Hepatocyte (in vitro differentiated cells): ENCODE data around the gene DNAJC24. TPM values are rescaled to one million over a fixed set of nuclear protein-coding genes. Genes with fewer than 3 reads are reported as not detected.

ENCODE experiments used
- DNase-seq: peaks from one replicate; pipeline ENCODE4 v3.0.0-alpha.2; 2016; ENCODE audit warnings: low spot score
- H2AFZ ChIP-seq: fragments of 200-600 bp; sonication (generic); 2 replicates; pipeline ENCODE4 v1.6.0; 2016; ENCODE audit warnings: antibody characterized with exemption, mild to moderate bottlenecking
- H3K27ac ChIP-seq: fragments of 200-600 bp; sonication (generic); 2 replicates; pipeline ENCODE4 v1.5.1; 2016; ENCODE audit warnings: mild to moderate bottlenecking
- H3K27me3 ChIP-seq: fragments of 200-600 bp; sonication (generic); 2 replicates; pipeline ENCODE4 v1.6.1; 2016
- H3K36me3 ChIP-seq: fragments of 200-600 bp; sonication (generic); replicated peaks from 2 replicates; pipeline ENCODE4 v1.5.1; 2016; ENCODE audit warnings: low read depth; ENCODE audit not compliant: insufficient read depth
- H3K4me1 ChIP-seq: fragments of 200-600 bp; sonication (generic); 2 replicates; pipeline ENCODE4 v1.5.1; 2016; ENCODE audit warnings: mild to moderate bottlenecking, moderate library complexity; ENCODE audit not compliant: insufficient read depth
- H3K4me2 ChIP-seq: fragments of 200-600 bp; sonication (generic); 2 replicates; pipeline ENCODE4 v1.6.0; 2016
- H3K4me3 ChIP-seq: fragments of 200-600 bp; sonication (generic); 2 replicates; pipeline ENCODE4 v1.5.1; 2016; ENCODE audit warnings: mild to moderate bottlenecking
- H3K79me2 ChIP-seq: fragments of 200-600 bp; sonication (generic); 2 replicates; pipeline ENCODE4 v1.6.0; 2017; ENCODE audit warnings: mild to moderate bottlenecking
- H3K9me2 ChIP-seq: fragments of 200-600 bp; sonication (generic); replicated peaks from 2 replicates; pipeline ENCODE4 v1.6.0; 2017; ENCODE audit warnings: mild to moderate bottlenecking; ENCODE audit not compliant: insufficient read depth
- H3K9me3 ChIP-seq: fragments of 200-600 bp; sonication (generic); 2 replicates; pipeline ENCODE4 v1.5.1; 2016; ENCODE audit warnings: low read depth, mild to moderate bottlenecking
- H4K20me1 ChIP-seq: fragments of 200-600 bp; sonication (generic); 2 replicates; pipeline ENCODE4 v1.6.0; 2016; ENCODE audit warnings: mild to moderate bottlenecking; ENCODE audit not compliant: insufficient read depth, poor library complexity, severe bottlenecking
- CTCF ChIP-seq: fragments of 200-600 bp; sonication (generic); IDR thresholded peaks from 2 replicates; pipeline ENCODE4 v1.5.1; 2016; ENCODE audit warnings: antibody characterized with exemption, mild to moderate bottlenecking; ENCODE audit not compliant: poor library complexity
- EZH2 ChIP-seq: fragments of 200-600 bp; sonication (generic); IDR thresholded peaks from 2 replicates; pipeline ENCODE4 v1.6.1; 2016; ENCODE audit warnings: antibody characterized with exemption, mild to moderate bottlenecking, borderline replicate concordance
- EZH2phosphoT487 ChIP-seq: fragments of 200-600 bp; sonication (generic); IDR thresholded peaks from one replicate; pipeline ENCODE4 v1.6.1; 2018; ENCODE audit warnings: antibody characterized with exemption, mild to moderate bottlenecking, low read depth, moderate library complexity; ENCODE audit not compliant: unreplicated experiment, severe bottlenecking
- WGBS: methylation state at CpG from one replicate; pipeline ENCODE4 v1.1.6; 2016; ENCODE audit warnings: low lambda C conversion rate; ENCODE audit errors: missing lambda C conversion rate; 5-methylcytosine and 5-hydroxymethylcytosine counted together
- polyA plus RNA-seq: library from polyadenylated mRNA; unstranded; fragments of >200 nt; fragmentation: Nextera tagmentation; extraction: Ambion mirVana; gene quantifications from 2 replicates; pipeline ENCODE4 v1.2.1, GENCODE V29; 2016
- total RNA-seq: library from RNA; depleted of rRNA; stranded (reverse); fragments of >200 nt; gene quantifications from 2 replicates; pipeline ENCODE4 v1.2.3, GENCODE V29; 2014

DNAJC24 gene
- total and polyA plus RNA-seq, 2 experiments from 2014 or later = 6.7 to 19.1 TPM

- H3K27ac ChIP-seq = no peak overlapping the region
- H3K27me3 ChIP-seq = no peaks in the 10 kb centered on the region
- 83% methylated on average over 5 of the region's 5 CpGs for WGBS
- H3K9me3 ChIP-seq = no peaks in the 10 kb centered on the region
- TF ChIP-seq EZH2 (no peak), EZH2phosphoT487 (no peak), CTCF (no peak)
- no peak overlapping the region for H3K4me2 ChIP-seq
- DNase-seq = no peak
- H3K4me1 ChIP-seq = no peaks in the 10 kb centered on the region
- H3K36me3 ChIP-seq = no peaks in the 10 kb centered on the region
- H3K79me2 ChIP-seq = no peaks in the 10 kb centered on the region
- H4K20me1 ChIP-seq = no peaks in the 10 kb centered on the region
- no peak overlapping the region for H2AFZ ChIP-seq
- no peak overlapping the region for H3K4me3 ChIP-seq
- H3K9me2 ChIP-seq = no peaks in the 10 kb centered on the region
Measured at GRCh38 chr11:31355817-31356216, 13.8 kb upstream of the DNAJC24 start.

DNA sequence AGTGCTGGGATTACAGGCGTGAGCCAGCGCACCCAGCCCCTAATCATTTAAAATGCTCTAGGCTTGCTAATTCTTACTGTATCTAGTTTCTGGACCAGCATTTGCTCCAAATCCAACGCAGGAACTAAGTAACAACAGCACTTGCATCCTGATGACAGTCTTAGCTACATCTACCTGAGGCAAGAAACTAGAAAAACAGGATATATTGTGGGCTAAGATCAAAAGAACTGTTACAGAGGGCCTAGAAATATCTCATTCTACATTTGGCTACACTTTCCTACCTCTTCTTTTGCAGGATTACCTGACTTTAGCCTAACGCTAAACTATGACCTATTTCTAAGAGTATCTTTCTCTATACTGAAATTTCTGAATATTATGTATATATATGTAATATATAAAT is 7.9 kb upstream of the DNAJC24 start:
- Histone ChIP-seq H3K4me3 (no peak overlapping the region), H3K36me3 (no peaks in the 10 kb centered on the region), H3K27me3 (peaks cover 14% of the 10 kb centered on the region), H3K4me1 (no peaks in the 10 kb centered on the region), H4K20me1 (no peaks in the 10 kb centered on the region), H3K9me3 (no peaks in the 10 kb centered on the region), H3K9me2 (no peaks in the 10 kb centered on the region), H2AFZ (no peak overlapping the region), H3K4me2 (no peak overlapping the region), H3K79me2 (no peaks in the 10 kb centered on the region), H3K27ac (no peak overlapping the region)
- 80% methylated on average over 4 of the region's 4 CpGs for WGBS
- DNase-seq = no peak
- no peak for TF ChIP-seq EZH2phosphoT487
- TF ChIP-seq EZH2 = no peak
- no peak for TF ChIP-seq CTCF

DNA sequence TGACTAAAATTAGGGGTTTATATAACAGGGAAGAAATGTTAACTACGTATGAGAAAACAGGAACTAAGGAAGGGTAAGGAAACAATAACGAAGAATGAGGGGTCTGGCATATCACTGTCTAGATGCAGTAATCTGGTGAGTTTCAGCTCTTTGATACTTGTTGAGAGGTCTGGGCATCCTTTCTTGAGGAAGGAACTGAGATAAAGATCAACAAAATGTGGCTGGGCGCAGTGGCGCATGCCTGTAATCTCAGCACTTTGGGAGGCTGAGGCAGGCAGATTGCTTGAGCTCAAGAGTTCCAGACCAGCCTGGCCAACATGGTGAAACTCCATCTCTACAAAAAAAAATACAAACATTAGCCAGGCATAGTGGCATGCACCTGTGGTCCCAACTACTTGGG is 2.9 kb upstream of the DNAJC24 start:
- Histone ChIP-seq H3K36me3 (no peaks in the 10 kb centered on the region), H3K9me2 (no peaks in the 10 kb centered on the region), H3K9me3 (no peaks in the 10 kb centered on the region), H3K4me2 (no peak overlapping the region), H3K79me2 (peaks cover 11% of the 10 kb centered on the region), H3K4me3 (no peak overlapping the region), H2AFZ (no peak overlapping the region), H3K4me1 (peaks cover 7% of the 10 kb centered on the region), H3K27ac (no peak overlapping the region), H3K27me3 (peaks cover 18% of the 10 kb centered on the region), H4K20me1 (no peaks in the 10 kb centered on the region)
- no peak for DNase-seq
- TF ChIP-seq CTCF = no peak
- TF ChIP-seq EZH2phosphoT487 = no peak
- no peak for TF ChIP-seq EZH2
- 89% methylated on average over 4 of the region's 4 CpGs for WGBS

DNA sequence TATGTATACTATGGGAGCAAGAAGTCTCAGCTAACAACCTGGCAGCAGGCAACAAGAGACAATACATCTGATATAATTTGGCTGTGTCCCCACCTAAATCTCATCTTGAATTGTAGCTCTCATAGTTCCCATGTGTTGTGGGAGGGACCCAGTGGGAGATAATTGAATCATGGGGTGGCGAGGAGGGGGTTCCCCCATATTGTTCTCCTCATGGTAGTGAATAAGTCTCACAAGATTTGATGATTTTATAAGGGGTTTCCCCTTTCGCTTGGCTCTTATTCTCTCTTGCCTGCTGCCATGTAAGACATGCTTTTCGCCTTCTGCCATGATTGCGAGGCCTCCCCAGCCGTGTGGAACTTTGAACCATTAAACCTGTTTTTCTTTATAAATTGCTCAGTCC is 6.2 kb downstream of the DNAJC24 start:
- Histone ChIP-seq H3K4me2 (no peak overlapping the region), H3K79me2 (peaks cover 13% of the 10 kb centered on the region), H4K20me1 (no peaks in the 10 kb centered on the region), H3K36me3 (no peaks in the 10 kb centered on the region), H3K4me3 (no peak overlapping the region), H3K27me3 (no peaks in the 10 kb centered on the region), H3K9me3 (no peaks in the 10 kb centered on the region), H3K27ac (no peak overlapping the region), H3K4me1 (no peaks in the 10 kb centered on the region), H2AFZ (no peak overlapping the region), H3K9me2 (no peaks in the 10 kb centered on the region)
- DNase-seq = no peak
- WGBS = 98% methylated on average over 5 of the region's 5 CpGs
- TF ChIP-seq EZH2 (no peak), EZH2phosphoT487 (no peak), CTCF (no peak)
